HG03354 (cell line): ENCODE measurements around the gene CCNQ.
A peak's percentile ranks its signal among the peaks of the same experiment; 100 is the strongest.
"Not testable (repeated sequence)": the region's sequence is repeated elsewhere in the genome, so short reads cannot be mapped to it uniquely, and the experiment has no call there.

Experiments
- ATAC-seq: cut with Tn5 transposase; IDR thresholded peaks from one replicate; pipeline ENCODE4 v1.9.1; 2021; ENCODE audit warnings: mild to moderate bottlenecking; ENCODE audit not compliant: unreplicated experiment, poor library complexity, severe bottlenecking

Gene CCNQ

GRCh38 chrX:153624196-153625091 is 25.5 kb upstream of the CCNQ start:
- ATAC-seq, result no peak

GRCh38 chrX:153623310-153624029 is 24.5 kb upstream of the CCNQ start:
- ATAC-seq, result no peak

- no peak for ATAC-seq
These were observed 23.8 kb upstream of the CCNQ start for GRCh38 chrX:153622661-153623309.

- no peak for ATAC-seq
These were observed 23.1 kb upstream of the CCNQ start for GRCh38 chrX:153621949-153622598.

- no peak for ATAC-seq
These were observed 21.6 kb upstream of the CCNQ start for GRCh38 chrX:153620576-153620975.

GRCh38 chrX:153614818-153615217 is 15.9 kb upstream of the CCNQ start:
- no peak for ATAC-seq

- ATAC-seq, result no peak
These were observed 13.5 kb upstream of the CCNQ start for GRCh38 chrX:153612413-153612812.

- ATAC-seq, result no peak
These were observed 12.6 kb upstream of the CCNQ start for GRCh38 chrX:153611298-153612095.

GRCh38 chrX:153610836-153611213 is 11.9 kb upstream of the CCNQ start:
- ATAC-seq, result no peak

- ATAC-seq, result peak; percentile 72
These were observed 11.2 kb upstream of the CCNQ start for GRCh38 chrX:153609917-153610835.

GRCh38 chrX:153608806-153609205 is 9.9 kb upstream of the CCNQ start:
- no peak for ATAC-seq

- ATAC-seq, result no peak
These were observed 9.4 kb upstream of the CCNQ start for GRCh38 chrX:153608376-153608775.

GRCh38 chrX:153606503-153606902 is 7.6 kb upstream of the CCNQ start:
- ATAC-seq, result no peak

GRCh38 chrX:153604666-153605380 is 5.9 kb upstream of the CCNQ start:
- not testable (repeated sequence) for ATAC-seq

GRCh38 chrX:153603131-153603656 is 4.3 kb upstream of the CCNQ start:
- ATAC-seq, result no peak

GRCh38 chrX:153602601-153603000 is 3.7 kb upstream of the CCNQ start:
- ATAC-seq, result no peak

GRCh38 chrX:153601511-153602110 is 2.7 kb upstream of the CCNQ start:
- no peak for ATAC-seq
